ENCODE data around the gene SIK3.

The SIK3 gene

DNA sequence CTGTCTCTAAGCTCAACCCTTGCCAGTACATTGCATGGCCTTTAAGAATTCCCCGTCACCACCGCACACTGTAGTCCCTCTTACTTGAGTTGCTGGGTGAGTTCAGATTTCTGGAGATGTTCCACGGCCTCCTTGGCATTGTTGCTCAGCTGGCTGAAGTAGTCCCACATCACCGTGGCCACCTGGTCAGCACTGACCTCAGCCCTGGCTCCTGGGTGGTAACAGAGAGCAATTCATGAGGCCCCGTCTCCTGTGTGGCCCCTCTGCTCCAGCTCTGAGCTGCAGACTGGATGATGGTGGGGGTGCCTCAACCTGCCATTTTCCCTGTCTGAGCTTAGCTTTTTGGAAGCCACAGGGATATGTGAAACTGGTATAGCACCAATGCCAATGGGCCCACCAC, 275.7 kb downstream of the SIK3 start:
- Histone ChIP-seq H3K9ac (ENCODE audit: low read length) (no peak overlapping the region), H3K27ac (ENCODE audit: low read length) (no peak overlapping the region), H4K20me1 (ENCODE audit: insufficient read depth, low read length) (no peaks in the 10 kb centered on the region), H3K9me3 (replicated peaks; ENCODE audit: insufficient read depth, low read length) (no peaks in the 10 kb centered on the region), H3K4me3 (ENCODE audit: low read length) (no peak overlapping the region), H3K36me3 (replicated peaks; ENCODE audit: insufficient read depth, low read length) (no peaks in the 10 kb centered on the region), H3K9me2 (replicated peaks; ENCODE audit: insufficient read depth, low read length) (no peaks in the 10 kb centered on the region), H3F3A (ENCODE audit: insufficient read depth, low read length) (no peaks in the 10 kb centered on the region), H3K4me2 (ENCODE audit: low read depth, low read length) (no peak overlapping the region), H3K4me1 (ENCODE audit: low read length) (no peaks in the 10 kb centered on the region), H2AFZ (ENCODE audit: low read length) (no peak overlapping the region), H3K27me3 (replicated peaks; ENCODE audit: insufficient read depth, low read length) (no peaks in the 10 kb centered on the region), H3K79me2 (ENCODE audit: low read length) (no peaks in the 10 kb centered on the region)
- TF ChIP-seq, protein P1, sequence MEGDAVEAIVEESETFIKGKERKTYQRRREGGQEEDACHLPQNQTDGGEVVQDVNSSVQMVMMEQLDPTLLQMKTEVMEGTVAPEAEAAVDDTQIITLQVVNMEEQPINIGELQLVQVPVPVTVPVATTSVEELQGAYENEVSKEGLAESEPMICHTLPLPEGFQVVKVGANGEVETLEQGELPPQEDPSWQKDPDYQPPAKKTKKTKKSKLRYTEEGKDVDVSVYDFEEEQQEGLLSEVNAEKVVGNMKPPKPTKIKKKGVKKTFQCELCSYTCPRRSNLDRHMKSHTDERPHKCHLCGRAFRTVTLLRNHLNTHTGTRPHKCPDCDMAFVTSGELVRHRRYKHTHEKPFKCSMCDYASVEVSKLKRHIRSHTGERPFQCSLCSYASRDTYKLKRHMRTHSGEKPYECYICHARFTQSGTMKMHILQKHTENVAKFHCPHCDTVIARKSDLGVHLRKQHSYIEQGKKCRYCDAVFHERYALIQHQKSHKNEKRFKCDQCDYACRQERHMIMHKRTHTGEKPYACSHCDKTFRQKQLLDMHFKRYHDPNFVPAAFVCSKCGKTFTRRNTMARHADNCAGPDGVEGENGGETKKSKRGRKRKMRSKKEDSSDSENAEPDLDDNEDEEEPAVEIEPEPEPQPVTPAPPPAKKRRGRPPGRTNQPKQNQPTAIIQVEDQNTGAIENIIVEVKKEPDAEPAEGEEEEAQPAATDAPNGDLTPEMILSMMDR (IDR thresholded peaks at IDR 0.05; ENCODE audit: low read length): no peak
- TF ChIP-seq EZH2 (optimal IDR thresholded peaks at IDR 0.05; ENCODE audit: low read depth, low read length): no peak
- no peak for TF ChIP-seq EZH2phosphoT487 (IDR thresholded peaks at IDR 0.05; ENCODE audit: low read length)
- no peak for DNase-seq

DNA sequence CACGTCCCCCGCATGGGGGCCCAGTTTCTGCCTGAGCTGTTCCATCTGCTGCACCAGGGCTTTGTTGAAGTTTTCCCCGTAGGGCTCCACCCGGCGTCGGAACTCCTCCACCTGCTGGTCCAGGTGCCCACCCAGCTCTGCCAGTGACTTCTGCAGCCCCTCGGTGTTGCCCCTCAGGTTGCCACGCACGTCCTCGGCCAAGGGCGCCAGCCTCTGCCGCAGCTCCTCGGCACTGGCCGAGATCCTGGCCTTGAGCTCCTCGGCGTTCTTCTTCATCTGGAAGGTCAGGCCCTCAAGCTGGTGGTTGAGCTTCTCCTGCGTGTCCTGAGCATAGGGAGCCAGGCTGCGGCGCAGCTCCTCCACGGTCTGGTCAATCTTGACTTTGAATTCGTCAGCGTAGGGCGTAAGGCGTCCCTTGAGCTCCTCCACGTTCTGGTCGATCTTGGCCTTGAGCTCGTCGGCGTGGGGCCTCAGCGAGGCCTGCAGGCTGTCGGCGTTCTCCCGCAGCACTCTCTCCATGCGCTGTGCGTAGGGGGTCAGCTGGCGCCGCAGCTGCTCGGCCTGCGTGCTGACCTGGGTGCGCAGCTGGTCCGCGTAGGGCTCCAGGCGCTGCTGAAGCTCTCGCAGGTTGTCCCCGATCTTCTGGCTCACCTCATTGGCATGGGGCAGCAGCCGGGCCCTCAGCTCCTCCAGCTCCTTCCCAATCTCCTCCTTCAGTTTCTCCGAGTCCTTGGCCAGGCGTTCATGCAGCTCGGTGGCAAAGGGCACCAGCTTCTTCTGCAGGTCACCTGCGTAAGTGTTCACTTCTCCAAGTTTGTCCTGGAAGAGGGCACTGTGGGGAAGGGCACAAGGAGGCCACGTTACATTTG, 276.9 kb downstream of the SIK3 start:
- Histone ChIP-seq H3K27ac (ENCODE audit: low read length) (no peak overlapping the region), H3K4me2 (ENCODE audit: low read depth, low read length) (no peak overlapping the region), H3K9me3 (replicated peaks; ENCODE audit: insufficient read depth, low read length) (no peaks in the 10 kb centered on the region), H3F3A (ENCODE audit: insufficient read depth, low read length) (no peaks in the 10 kb centered on the region), H3K9ac (ENCODE audit: low read length) (no peak overlapping the region), H3K79me2 (ENCODE audit: low read length) (no peaks in the 10 kb centered on the region), H3K4me3 (ENCODE audit: low read length) (no peak overlapping the region), H2AFZ (ENCODE audit: low read length) (no peak overlapping the region), H3K4me1 (ENCODE audit: low read length) (no peaks in the 10 kb centered on the region), H3K36me3 (replicated peaks; ENCODE audit: insufficient read depth, low read length) (no peaks in the 10 kb centered on the region), H3K27me3 (replicated peaks; ENCODE audit: insufficient read depth, low read length) (no peaks in the 10 kb centered on the region), H3K9me2 (replicated peaks; ENCODE audit: insufficient read depth, low read length) (no peaks in the 10 kb centered on the region), H4K20me1 (ENCODE audit: insufficient read depth, low read length) (no peaks in the 10 kb centered on the region)
- DNase-seq: no peak
- TF ChIP-seq EZH2 (optimal IDR thresholded peaks at IDR 0.05; ENCODE audit: low read depth, low read length) (no peak), EZH2phosphoT487 (IDR thresholded peaks at IDR 0.05; ENCODE audit: low read length) (no peak)
- TF ChIP-seq, protein P1 (IDR thresholded peaks at IDR 0.05; ENCODE audit: low read length): no peak

DNA sequence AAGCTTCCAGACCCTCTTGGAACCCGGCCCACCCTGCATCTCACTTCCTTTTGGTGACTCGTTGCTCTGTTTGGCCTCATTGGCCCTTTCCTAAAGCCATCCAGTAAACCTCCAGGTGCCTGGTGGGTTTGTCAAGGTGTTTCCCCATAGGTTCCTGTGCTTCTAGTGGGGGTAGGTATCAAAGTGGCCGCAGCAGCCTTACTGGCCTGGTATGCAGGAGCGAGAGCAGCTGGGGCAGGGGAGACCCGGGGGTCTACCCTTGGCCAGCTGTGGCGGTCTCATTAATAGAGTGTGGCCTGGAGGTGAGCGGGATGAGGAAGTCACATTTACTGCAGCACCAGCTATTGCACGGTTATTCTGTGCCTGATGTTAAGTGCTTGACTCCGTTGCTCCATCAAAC, 279.2 kb downstream of the SIK3 start:
- H4K20me1 ChIP-seq (ENCODE audit: insufficient read depth, low read length): no peaks in the 10 kb centered on the region
- H3K27me3 ChIP-seq (replicated peaks; ENCODE audit: insufficient read depth, low read length): no peaks in the 10 kb centered on the region
- H2AFZ ChIP-seq (ENCODE audit: low read length): no peak overlapping the region
- no peaks in the 10 kb centered on the region for H3K9me3 ChIP-seq (replicated peaks; ENCODE audit: insufficient read depth, low read length)
- no peaks in the 10 kb centered on the region for H3K36me3 ChIP-seq (replicated peaks; ENCODE audit: insufficient read depth, low read length)
- no peak for DNase-seq
- H3K4me3 ChIP-seq (ENCODE audit: low read length): no peak overlapping the region
- H3K4me2 ChIP-seq (ENCODE audit: low read depth, low read length): no peak overlapping the region
- H3K9me2 ChIP-seq (replicated peaks; ENCODE audit: insufficient read depth, low read length): no peaks in the 10 kb centered on the region
- H3K79me2 ChIP-seq (ENCODE audit: low read length): no peaks in the 10 kb centered on the region
- TF ChIP-seq EZH2 (optimal IDR thresholded peaks at IDR 0.05; ENCODE audit: low read depth, low read length) (no peak), EZH2phosphoT487 (IDR thresholded peaks at IDR 0.05; ENCODE audit: low read length) (no peak)
- TF ChIP-seq, protein P1 (IDR thresholded peaks at IDR 0.05; ENCODE audit: low read length): no peak
- H3K4me1 ChIP-seq (ENCODE audit: low read length): no peaks in the 10 kb centered on the region
- no peak overlapping the region for H3K9ac ChIP-seq (ENCODE audit: low read length)
- H3K27ac ChIP-seq (ENCODE audit: low read length): no peak overlapping the region
- H3F3A ChIP-seq (ENCODE audit: insufficient read depth, low read length): no peaks in the 10 kb centered on the region

Measured in MM.1S (cell line).